ENCODE results near the gene ABLIM1. TPM values are rescaled to one million over a fixed set of nuclear protein-coding genes. Genes with fewer than 3 reads are reported as not detected.
"Not testable (repeated sequence)": the region's sequence is repeated elsewhere in the genome, so short reads cannot be mapped to it uniquely, and the experiment has no call there.

ABLIM1 gene
- 71.3 TPM for total RNA-seq
- 46.7 TPM for polyA plus RNA-seq

GRCh38 chr10:114658175-114658574 lies at the start of gene ABLIM1:
Gene ABLIM1, minus strand, starts transcription at chr10:114658275. Its CDS starts 75 bp downstream, at chr10:114658200.
- Histone ChIP-seq H3K27ac (ENCODE audit: low read depth) (no peak within 1 kb of the TSS), H3K4me1 (ENCODE audit: insufficient read depth) (no peaks in the 10 kb centered on the region), H3K4me3 (ENCODE audit: low read depth, low read length) (no peak within 1 kb of the TSS), H3K36me3 (ENCODE audit: insufficient read depth) (no peaks in the 10 kb centered on the region)
- 90% methylated on average over 2 of the region's 2 CpGs for WGBS
- no peak for DNase-seq (ENCODE audit: extremely low spot score)

- Histone ChIP-seq H3K36me3 (ENCODE audit: insufficient read depth) (no peaks in the 10 kb centered on the region), H3K4me1 (ENCODE audit: insufficient read depth) (no peaks in the 10 kb centered on the region), H3K4me3 (ENCODE audit: low read depth, low read length) (no peak overlapping the region), H3K27ac (ENCODE audit: low read depth) (no peak overlapping the region)
- 74% methylated on average over 4 of the region's 4 CpGs for WGBS
- no peak for DNase-seq (ENCODE audit: extremely low spot score)
Measured at GRCh38 chr10:114706458-114707055, 48.5 kb upstream of the ABLIM1 start.

- no peaks in the 10 kb centered on the region for H3K4me1 ChIP-seq (ENCODE audit: insufficient read depth)
- no peak overlapping the region for H3K27ac ChIP-seq (ENCODE audit: low read depth)
- 97% methylated on average over 4 of the region's 4 CpGs for WGBS
- H3K36me3 ChIP-seq (ENCODE audit: insufficient read depth): no peaks in the 10 kb centered on the region
- no peak overlapping the region for H3K4me3 ChIP-seq (ENCODE audit: low read depth, low read length)
- DNase-seq (ENCODE audit: extremely low spot score): no peak
Measured at GRCh38 chr10:114704679-114705078, 46.6 kb upstream of the ABLIM1 start.

GRCh38 chr10:114703377-114704107 lies 45.5 kb upstream of the ABLIM1 start:
- Histone ChIP-seq H3K4me3 (ENCODE audit: low read depth, low read length) (no peak overlapping the region), H3K27ac (ENCODE audit: low read depth) (no peak overlapping the region), H3K4me1 (ENCODE audit: insufficient read depth) (no peaks in the 10 kb centered on the region), H3K36me3 (ENCODE audit: insufficient read depth) (no peaks in the 10 kb centered on the region)
- no peak for DNase-seq (ENCODE audit: extremely low spot score)
- WGBS: 41% methylated on average over 6 of the region's 6 CpGs

GRCh38 chr10:114698271-114699061 lies 40.4 kb upstream of the ABLIM1 start:
- Histone ChIP-seq H3K4me3 (ENCODE audit: low read depth, low read length) (no peak overlapping the region), H3K4me1 (ENCODE audit: insufficient read depth) (no peaks in the 10 kb centered on the region), H3K27ac (ENCODE audit: low read depth) (no peak overlapping the region), H3K36me3 (ENCODE audit: insufficient read depth) (no peaks in the 10 kb centered on the region)
- no peak for DNase-seq (ENCODE audit: extremely low spot score)

- H3K4me3 ChIP-seq (ENCODE audit: low read depth, low read length): no peak overlapping the region
- WGBS: 78% methylated on average over 10 of the region's 10 CpGs
- no peak for DNase-seq (ENCODE audit: extremely low spot score)
- no peaks in the 10 kb centered on the region for H3K4me1 ChIP-seq (ENCODE audit: insufficient read depth)
- H3K36me3 ChIP-seq (ENCODE audit: insufficient read depth): no peaks in the 10 kb centered on the region
- no peak overlapping the region for H3K27ac ChIP-seq (ENCODE audit: low read depth)
Measured at GRCh38 chr10:114697061-114697598, 39.1 kb upstream of the ABLIM1 start.

GRCh38 chr10:114696301-114696700 lies 38.2 kb upstream of the ABLIM1 start:
- not testable (repeated sequence) for DNase-seq (ENCODE audit: extremely low spot score); H3K27ac ChIP-seq (ENCODE audit: low read depth); H3K4me1 ChIP-seq (ENCODE audit: insufficient read depth); H3K4me3 ChIP-seq (ENCODE audit: low read depth, low read length); H3K36me3 ChIP-seq (ENCODE audit: insufficient read depth)

GRCh38 chr10:114694752-114695151 lies 36.7 kb upstream of the ABLIM1 start:
- H3K4me3 ChIP-seq (ENCODE audit: low read depth, low read length): no peak overlapping the region
- H3K4me1 ChIP-seq (ENCODE audit: insufficient read depth): no peaks in the 10 kb centered on the region
- DNase-seq (ENCODE audit: extremely low spot score): no peak
- 66% methylated on average over 8 of the region's 8 CpGs for WGBS
- no peak overlapping the region for H3K27ac ChIP-seq (ENCODE audit: low read depth)
- H3K36me3 ChIP-seq (ENCODE audit: insufficient read depth): no peaks in the 10 kb centered on the region

- Histone ChIP-seq H3K27ac (ENCODE audit: low read depth) (no peak overlapping the region), H3K36me3 (ENCODE audit: insufficient read depth) (no peaks in the 10 kb centered on the region), H3K4me3 (ENCODE audit: low read depth, low read length) (no peak overlapping the region), H3K4me1 (ENCODE audit: insufficient read depth) (no peaks in the 10 kb centered on the region)
- WGBS: 77% methylated on average over 3 of the region's 3 CpGs
- no peak for DNase-seq (ENCODE audit: extremely low spot score)
Measured at GRCh38 chr10:114694062-114694461, 36.0 kb upstream of the ABLIM1 start.

GRCh38 chr10:114691442-114691941 lies 33.4 kb upstream of the ABLIM1 start:
- no peak for DNase-seq (ENCODE audit: extremely low spot score)
- Histone ChIP-seq H3K36me3 (ENCODE audit: insufficient read depth) (no peaks in the 10 kb centered on the region), H3K4me3 (ENCODE audit: low read depth, low read length) (no peak overlapping the region), H3K27ac (ENCODE audit: low read depth) (no peak overlapping the region), H3K4me1 (ENCODE audit: insufficient read depth) (no peaks in the 10 kb centered on the region)
- WGBS: 38% methylated on average over 1 of the region's 1 CpG

- H3K4me3 ChIP-seq (ENCODE audit: low read depth, low read length): no peak overlapping the region
- 77% methylated on average over 5 of the region's 5 CpGs for WGBS
- no peak overlapping the region for H3K27ac ChIP-seq (ENCODE audit: low read depth)
- no peak for DNase-seq (ENCODE audit: extremely low spot score)
- no peaks in the 10 kb centered on the region for H3K36me3 ChIP-seq (ENCODE audit: insufficient read depth)
- peaks cover 2% of the 10 kb centered on the region for H3K4me1 ChIP-seq (ENCODE audit: insufficient read depth)
Measured at GRCh38 chr10:114688786-114689185, 30.7 kb upstream of the ABLIM1 start.

- no peak for DNase-seq (ENCODE audit: extremely low spot score)
- H3K36me3 ChIP-seq (ENCODE audit: insufficient read depth): no peaks in the 10 kb centered on the region
- H3K4me1 ChIP-seq (ENCODE audit: insufficient read depth): peaks cover 2% of the 10 kb centered on the region
- no peak overlapping the region for H3K4me3 ChIP-seq (ENCODE audit: low read depth, low read length)
- no peak overlapping the region for H3K27ac ChIP-seq (ENCODE audit: low read depth)
- WGBS: 86% methylated on average over 3 of the region's 3 CpGs
Measured at GRCh38 chr10:114687459-114687858, 29.4 kb upstream of the ABLIM1 start.

- 80% methylated on average over 2 of the region's 2 CpGs for WGBS
- H3K4me1 ChIP-seq (ENCODE audit: insufficient read depth): peaks cover 2% of the 10 kb centered on the region
- no peak overlapping the region for H3K27ac ChIP-seq (ENCODE audit: low read depth)
- no peaks in the 10 kb centered on the region for H3K36me3 ChIP-seq (ENCODE audit: insufficient read depth)
- no peak for DNase-seq (ENCODE audit: extremely low spot score)
- no peak overlapping the region for H3K4me3 ChIP-seq (ENCODE audit: low read depth, low read length)
Measured at GRCh38 chr10:114686013-114686412, 27.9 kb upstream of the ABLIM1 start.

All from urinary bladder (tissue), 4 donors.